Loucy (cell line): ENCODE results near the gene SLC13A4.

Experiments used
- H2AFZ ChIP-seq: fragments of 200-600 bp; sonication (generic); 2 replicates; pipeline ENCODE4 v1.6.0; 2016; ENCODE audit warnings: antibody characterized with exemption, mild to moderate bottlenecking, low read length, moderate library complexity
- H3F3A ChIP-seq: fragments of 200-600 bp; 2 replicates; pipeline ENCODE4 v1.6.0; 2016; ENCODE audit warnings: antibody characterized with exemption, low read depth, mild to moderate bottlenecking
- H3K27me3 ChIP-seq: fragments of 200-600 bp; sonication (generic); 2 replicates; pipeline ENCODE4 v1.6.1; 2014; ENCODE audit warnings: low read length, mild to moderate bottlenecking; ENCODE audit not compliant: insufficient read depth, poor library complexity, severe bottlenecking
- H3K36me3 ChIP-seq: fragments of 200-600 bp; sonication (generic); 2 replicates; pipeline ENCODE4 v1.6.1; 2016; ENCODE audit warnings: low read length; ENCODE audit not compliant: insufficient read depth
- H3K4me1 ChIP-seq: fragments of 200-600 bp; sonication (generic); 2 replicates; pipeline ENCODE4 v1.5.1; 2014; ENCODE audit warnings: low read length, mild to moderate bottlenecking; ENCODE audit not compliant: insufficient read depth, poor library complexity, severe bottlenecking
- H3K4me2 ChIP-seq: fragments of 200-600 bp; sonication (generic); 2 replicates; pipeline ENCODE4 v1.6.0; 2014; ENCODE audit warnings: antibody characterized with exemption, low read length, low read depth, mild to moderate bottlenecking; ENCODE audit not compliant: poor library complexity, severe bottlenecking
- H3K4me3 ChIP-seq: fragments of 200-600 bp; sonication (generic); 2 replicates; pipeline ENCODE4 v1.5.1; 2014; ENCODE audit warnings: low read length, mild to moderate bottlenecking, mixed read lengths; ENCODE audit not compliant: poor library complexity, severe bottlenecking
- H3K79me2 ChIP-seq: fragments of 200-600 bp; sonication (generic); 2 replicates; pipeline ENCODE4 v1.6.1; 2014; ENCODE audit warnings: low read length; ENCODE audit not compliant: insufficient read depth
- H3K9ac ChIP-seq: fragments of 200-600 bp; sonication (generic); 2 replicates; pipeline ENCODE4 v1.6.0; 2014; ENCODE audit warnings: mild to moderate bottlenecking, low read depth, low read length, moderate library complexity; ENCODE audit not compliant: poor library complexity, severe bottlenecking
- H3K9me2 ChIP-seq: fragments of 200-600 bp; sonication (generic); replicated peaks from 2 replicates; pipeline ENCODE4 v1.6.1; 2016; ENCODE audit warnings: low read depth, low read length, mixed read lengths
- H3K9me3 ChIP-seq: fragments of 200-600 bp; sonication (generic); 2 replicates; pipeline ENCODE4 v1.6.1; 2014; ENCODE audit warnings: mild to moderate bottlenecking, antibody characterized with exemption, low read length, low read depth; ENCODE audit not compliant: insufficient read depth
- H4K20me1 ChIP-seq: fragments of 200-600 bp; sonication (generic); 2 replicates; pipeline ENCODE4 v1.6.0; 2014; ENCODE audit warnings: antibody characterized with exemption, low read length, mild to moderate bottlenecking; ENCODE audit not compliant: insufficient read depth, poor library complexity, severe bottlenecking
- CTCF ChIP-seq: fragments of 200-600 bp; sonication (generic); conservative IDR thresholded peaks from 2 replicates; pipeline ENCODE4 v1.5.1; 2014; ENCODE audit warnings: mild to moderate bottlenecking, antibody characterized with exemption, low read length
- EZH2phosphoT487 ChIP-seq: fragments of 200-600 bp; IDR thresholded peaks from 2 replicates; pipeline ENCODE4 v1.6.1; 2018; ENCODE audit warnings: antibody characterized with exemption, mild to moderate bottlenecking, moderate library complexity, borderline replicate concordance

Gene SLC13A4

GRCh38 chr7:135664046-135664589 lies 63.9 kb downstream of the SLC13A4 start:
- Histone ChIP-seq H3K27me3 (no peaks in the 10 kb centered on the region), H3K4me1 (peaks cover 28% of the 10 kb centered on the region), H3K4me2 (peak overlapping the region; percentile 64), H3K9me3 (no peaks in the 10 kb centered on the region), H3K9ac (peak overlapping the region; percentile 95), H3K36me3 (0 out of 2 replicates have a peak, but pooled peaks cover 3% of the 10 kb centered on the region), H3F3A (no peaks in the 10 kb centered on the region), H3K4me3 (peak overlapping the region; percentile 97), H4K20me1 (peaks cover 26% of the 10 kb centered on the region), H2AFZ (no peak overlapping the region), H3K9me2 (no peaks in the 10 kb centered on the region), H3K79me2 (peaks cover 61% of the 10 kb centered on the region)
- TF ChIP-seq CTCF: no peak
- no peak for TF ChIP-seq EZH2phosphoT487

GRCh38 chr7:135662373-135663114 lies 65.4 kb downstream of the SLC13A4 start, which contains the start of gene STMP1:
Gene STMP1 (plus strand): TSS chr7:135662514.
- peak within 1 kb of the TSS; percentile 97 for H3K4me3 ChIP-seq
- H2AFZ ChIP-seq: peak within 1 kb of the TSS; percentile 80
- TF ChIP-seq EZH2phosphoT487 (no peak), CTCF (0 out of 2 replicates have a peak, but pooled peaks have one; percentile 54)
- H3K27me3 ChIP-seq: no peaks in the 10 kb centered on the region
- H4K20me1 ChIP-seq: peaks cover 24% of the 10 kb centered on the region
- H3K9me3 ChIP-seq: no peaks in the 10 kb centered on the region
- H3K9ac ChIP-seq: peak within 1 kb of the TSS; percentile 95
- H3K4me2 ChIP-seq: peak within 1 kb of the TSS; percentile 67
- peaks cover 49% of the 10 kb centered on the region for H3K79me2 ChIP-seq
- H3K36me3 ChIP-seq: no peaks in the 10 kb centered on the region
- H3F3A ChIP-seq: no peaks in the 10 kb centered on the region
- H3K9me2 ChIP-seq: no peaks in the 10 kb centered on the region
- peaks cover 28% of the 10 kb centered on the region for H3K4me1 ChIP-seq

GRCh38 chr7:135662123-135662372 lies 65.9 kb downstream of the SLC13A4 start:
- peak overlapping the region; percentile 80 for H2AFZ ChIP-seq
- H3K27me3 ChIP-seq: no peaks in the 10 kb centered on the region
- H3F3A ChIP-seq: no peaks in the 10 kb centered on the region
- H3K36me3 ChIP-seq: no peaks in the 10 kb centered on the region
- peak overlapping the region; percentile 95 for H3K9ac ChIP-seq
- TF ChIP-seq CTCF: no peak; the same call in none of the 2 replicates
- no peak for TF ChIP-seq EZH2phosphoT487
- H3K4me1 ChIP-seq: peaks cover 28% of the 10 kb centered on the region
- H3K9me3 ChIP-seq: no peaks in the 10 kb centered on the region
- H3K9me2 ChIP-seq: no peaks in the 10 kb centered on the region
- peaks cover 45% of the 10 kb centered on the region for H3K79me2 ChIP-seq
- H3K4me3 ChIP-seq: peak overlapping the region; percentile 97
- peak overlapping the region; percentile 67 for H3K4me2 ChIP-seq
- H4K20me1 ChIP-seq: peaks cover 24% of the 10 kb centered on the region
